Pulmonary artery endothelial cell (primary cell): Measurements from ENCODE around the gene KLHL13. TPM values are rescaled to one million over a fixed set of nuclear protein-coding genes. Genes with fewer than 3 reads are reported as not detected.
"Not testable (repeated sequence)": the region's sequence is repeated elsewhere in the genome, so short reads cannot be mapped to it uniquely, and the experiment has no call there.

Experiments used
- DNase-seq: peaks from one replicate; pipeline ENCODE4 v3.0.0-alpha.2; 2011; ENCODE audit warnings: low read depth, low spot score
- total RNA-seq: library from RNA; depleted of rRNA; stranded (reverse); fragments of >200 nt; gene quantifications from 2 replicates; pipeline ENCODE4 v1.2.3, GENCODE V29; 2014

Gene KLHL13
- total RNA-seq, 1 donor from 2014 or later: 14.3 TPM

DNA sequence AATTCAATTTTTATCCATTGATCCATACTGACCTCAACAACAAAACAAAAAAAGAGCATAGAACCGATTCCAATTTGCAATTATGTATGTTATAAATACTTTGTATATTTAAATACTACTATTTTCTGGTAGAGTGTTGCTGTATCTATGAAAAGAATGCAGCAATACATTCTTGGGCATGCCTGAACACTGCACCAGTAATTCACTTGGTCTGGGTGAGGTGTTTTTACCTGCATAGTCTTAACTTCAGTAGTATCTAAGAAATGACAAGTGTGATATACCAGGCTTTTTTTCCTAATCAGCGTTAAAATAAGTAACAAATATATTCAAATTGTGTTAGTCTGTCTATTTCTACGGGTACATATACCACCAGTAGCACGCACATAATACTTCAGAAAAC is 120.2 kb downstream of the KLHL13 start:
- DNase-seq: no peak

DNA sequence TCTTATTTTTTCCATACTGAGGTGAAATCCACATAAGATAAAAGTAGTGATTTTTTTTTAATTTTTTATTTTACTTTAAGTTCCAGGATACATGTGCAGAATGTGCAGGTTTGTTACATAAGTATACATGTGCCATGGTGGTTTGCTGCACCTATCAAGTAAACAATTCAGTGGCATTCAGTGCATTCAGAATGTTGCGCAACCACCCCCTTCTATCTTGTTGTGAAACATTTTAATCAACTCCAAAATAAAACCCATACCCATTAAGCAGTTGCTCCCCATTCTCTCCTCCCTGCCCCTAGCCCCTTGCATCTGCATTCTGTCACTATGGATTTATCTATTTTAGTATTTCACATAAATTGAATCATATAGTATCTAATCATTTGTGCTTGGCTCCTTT is 121.2 kb downstream of the KLHL13 start:
- DNase-seq: no peak

DNA sequence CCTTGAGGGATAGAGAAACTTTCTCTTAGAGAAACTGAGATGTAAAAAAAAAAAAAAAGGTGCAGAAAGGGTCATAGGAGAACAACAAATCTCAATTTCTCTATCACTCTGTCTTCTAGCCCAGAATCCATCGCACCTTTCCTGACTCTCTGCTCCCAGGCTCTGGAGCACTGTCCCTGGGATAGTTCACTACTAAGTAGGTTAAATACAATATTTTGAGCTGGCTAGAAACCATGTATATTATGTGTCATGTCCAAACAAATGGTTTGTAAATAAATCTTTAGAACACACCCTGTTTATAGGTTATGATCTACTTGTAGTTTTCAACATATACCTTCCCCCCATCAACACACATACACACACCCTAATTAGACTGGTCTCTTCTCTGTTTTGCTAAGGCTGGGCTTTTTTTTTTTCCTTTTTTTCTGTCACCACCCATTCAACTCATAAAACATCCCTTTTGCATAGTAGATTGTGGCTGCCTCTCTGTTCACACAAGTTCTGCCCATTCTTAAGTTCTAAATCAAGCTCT is 124.4 kb downstream of the KLHL13 start:
- no peak for DNase-seq

DNA sequence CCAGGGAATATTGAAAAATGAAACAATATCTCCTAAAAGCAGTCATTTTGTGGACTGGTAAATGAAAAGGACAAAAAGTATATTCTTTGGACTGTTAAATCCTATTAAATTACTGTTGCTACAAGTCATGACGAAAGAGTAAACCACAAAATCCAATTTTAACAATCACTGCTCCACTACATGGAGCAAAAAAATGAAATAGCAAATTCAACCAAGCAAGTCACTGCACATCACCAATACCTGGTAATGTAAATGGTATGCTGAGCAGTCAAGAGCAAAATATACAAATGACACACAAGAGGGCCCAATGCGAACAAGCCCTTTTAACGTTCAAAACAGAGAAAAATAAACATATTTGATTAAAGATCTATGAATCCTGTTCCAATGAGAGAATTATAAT is 126.2 kb downstream of the KLHL13 start:
- DNase-seq: no peak

DNA sequence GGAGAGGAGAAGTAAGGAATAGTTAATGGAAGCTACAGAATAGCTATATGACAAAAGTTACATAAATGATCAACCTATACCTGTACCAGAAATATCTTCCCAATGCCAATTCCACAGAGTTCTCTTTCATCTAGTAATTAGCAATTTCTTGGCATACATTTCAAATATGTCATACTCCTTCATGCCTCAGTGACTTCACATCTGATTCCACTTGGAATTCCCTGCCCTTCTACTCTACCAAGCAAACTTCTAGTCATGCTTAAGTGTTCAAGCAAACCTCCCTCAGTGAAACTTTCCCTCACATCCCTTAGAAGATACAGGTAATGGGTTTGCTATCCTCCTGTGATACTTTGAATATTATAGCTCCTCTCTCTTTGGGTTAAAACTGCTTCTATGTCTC is 127.1 kb downstream of the KLHL13 start:
- no peak for DNase-seq

DNA sequence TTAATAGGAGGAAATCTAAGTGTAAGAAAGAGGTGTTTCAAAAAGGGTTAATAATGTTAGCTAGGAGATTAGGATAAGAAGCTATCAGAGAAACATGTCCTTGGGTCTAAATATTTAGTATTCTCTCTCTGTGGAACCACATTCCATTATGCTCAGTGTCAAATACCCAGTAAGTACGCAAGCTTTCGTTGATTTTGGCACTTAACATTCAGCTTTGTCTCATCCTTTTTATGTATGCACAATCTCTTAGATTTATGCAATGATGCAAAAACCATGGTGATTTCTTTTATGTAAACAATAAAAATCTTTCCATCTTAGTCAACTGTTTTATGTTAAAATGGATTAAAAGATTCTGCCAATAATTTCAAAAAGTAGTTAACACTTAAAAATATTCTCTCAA is 129.2 kb downstream of the KLHL13 start:
- no peak for DNase-seq

DNA sequence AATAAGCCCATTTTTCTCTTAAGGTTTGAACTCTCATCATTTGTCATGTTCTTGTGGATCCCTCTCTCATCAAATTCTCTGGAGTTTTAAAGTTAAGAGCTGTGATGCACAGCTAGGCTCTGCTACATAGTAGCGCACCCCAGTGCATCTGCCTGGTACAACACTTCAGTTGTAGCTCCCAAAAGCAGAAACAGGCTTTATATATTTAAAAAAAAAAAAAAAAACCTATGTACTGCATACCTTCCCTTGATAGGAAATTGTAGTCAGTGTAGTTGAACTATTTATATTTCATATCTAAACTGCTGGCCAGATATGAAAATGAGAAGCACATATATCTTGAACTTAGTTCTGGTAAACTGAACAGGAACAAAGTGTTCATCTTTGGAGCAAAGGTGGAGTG is 131.4 kb downstream of the KLHL13 start:
- no peak for DNase-seq

DNA sequence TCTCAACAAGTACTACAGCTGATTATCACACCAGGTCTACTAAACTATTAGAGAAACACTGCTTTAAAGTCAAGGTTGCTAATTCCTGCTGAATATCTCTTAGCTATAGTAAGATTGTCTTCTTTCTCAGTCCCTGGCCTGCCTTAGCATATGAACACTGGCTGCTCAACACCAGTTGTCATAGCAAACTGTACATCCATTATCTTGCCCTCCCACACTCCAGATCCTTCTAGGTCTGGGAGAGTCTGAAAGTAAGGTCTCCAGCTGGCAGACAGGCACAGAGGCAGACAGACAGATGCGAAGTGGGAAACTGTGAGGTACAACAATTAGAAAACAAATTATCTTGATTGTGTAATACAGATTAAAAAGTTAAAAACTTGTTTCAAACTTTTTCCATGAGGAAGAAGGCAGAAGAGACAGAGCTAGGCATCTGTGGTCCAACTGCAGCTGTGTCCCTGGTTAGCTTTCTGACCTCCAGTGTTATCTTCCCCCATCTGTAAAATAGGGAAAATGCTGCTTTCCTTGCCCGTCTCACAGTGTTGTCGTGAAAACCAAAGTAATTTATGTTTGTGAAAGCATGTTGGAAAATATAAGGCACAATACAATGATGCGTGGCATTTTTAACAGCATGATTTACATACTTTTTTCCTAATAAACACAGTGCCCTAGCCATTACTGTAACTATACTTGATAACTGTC is 133.8 kb downstream of the KLHL13 start:
- DNase-seq: no peak

DNA sequence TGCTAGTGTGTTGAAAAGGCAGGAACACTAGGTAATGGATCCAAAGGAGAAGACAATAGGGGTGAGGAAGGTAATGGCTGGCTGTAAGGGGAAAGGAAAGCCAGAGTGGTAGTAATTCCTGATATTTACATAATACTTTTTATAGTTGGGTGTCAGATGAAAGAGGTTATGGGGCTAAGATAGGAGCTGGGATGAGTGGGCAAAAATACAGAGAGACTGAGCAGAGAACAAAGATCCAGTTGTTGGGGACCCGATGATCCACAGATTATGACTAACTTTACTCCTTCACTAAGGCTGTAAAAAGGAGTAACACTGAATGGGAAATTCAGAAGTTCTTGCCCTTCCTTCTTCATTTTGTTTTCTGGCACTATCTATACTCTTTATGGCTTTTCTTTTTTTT is 138.2 kb downstream of the KLHL13 start:
- no peak for DNase-seq

DNA sequence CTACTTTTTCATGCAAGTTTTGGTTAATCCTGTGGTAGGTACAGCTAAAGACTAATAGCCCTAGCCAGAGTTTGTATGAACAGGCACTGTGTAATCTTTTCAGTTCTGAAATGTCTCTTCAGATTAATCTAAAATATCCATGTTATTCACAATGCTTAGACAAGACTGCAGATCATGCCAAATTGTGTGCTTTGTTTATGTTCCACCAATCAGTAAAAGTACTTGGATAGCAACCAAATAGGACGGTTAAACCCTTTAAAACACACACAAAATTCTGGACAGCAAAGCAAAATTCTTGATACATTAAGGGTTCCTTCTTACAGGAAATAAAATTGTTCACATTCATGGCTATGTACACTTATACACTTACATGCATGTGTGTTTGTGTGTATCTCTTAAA is 139.1 kb downstream of the KLHL13 start:
- DNase-seq: no peak

DNA sequence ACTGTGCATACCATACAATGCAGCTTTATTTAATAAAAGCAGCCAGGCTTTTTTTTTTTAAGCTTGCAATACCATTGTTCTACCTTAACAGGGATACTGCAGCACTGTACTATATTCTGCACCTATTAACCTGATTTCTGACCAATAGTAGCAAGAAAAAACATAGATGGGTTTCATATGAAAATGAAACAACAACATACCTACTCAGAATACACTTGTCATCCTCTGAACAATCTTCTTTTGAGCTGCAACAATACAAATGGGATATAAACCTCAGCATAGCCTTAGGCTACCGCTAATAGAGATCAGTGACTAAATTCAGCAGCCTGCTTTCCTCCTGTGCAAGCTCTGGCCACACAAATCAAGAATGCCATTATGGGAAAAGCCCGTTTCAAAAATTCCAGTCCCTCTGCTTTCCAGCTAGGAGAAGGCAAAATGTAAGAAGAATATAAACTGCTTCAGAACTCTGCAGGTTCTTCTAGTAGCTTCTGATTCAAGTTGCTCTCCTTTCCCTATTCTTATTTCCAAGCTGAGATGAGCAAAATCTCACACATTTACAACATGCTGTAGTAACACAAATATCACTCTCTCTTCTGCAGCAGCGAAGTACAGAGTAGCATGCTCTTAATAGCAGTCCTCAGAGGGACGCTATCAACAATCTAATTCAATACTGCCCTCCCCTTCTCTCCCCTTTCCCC is 143.4 kb downstream of the KLHL13 start:
- no peak for DNase-seq

DNA sequence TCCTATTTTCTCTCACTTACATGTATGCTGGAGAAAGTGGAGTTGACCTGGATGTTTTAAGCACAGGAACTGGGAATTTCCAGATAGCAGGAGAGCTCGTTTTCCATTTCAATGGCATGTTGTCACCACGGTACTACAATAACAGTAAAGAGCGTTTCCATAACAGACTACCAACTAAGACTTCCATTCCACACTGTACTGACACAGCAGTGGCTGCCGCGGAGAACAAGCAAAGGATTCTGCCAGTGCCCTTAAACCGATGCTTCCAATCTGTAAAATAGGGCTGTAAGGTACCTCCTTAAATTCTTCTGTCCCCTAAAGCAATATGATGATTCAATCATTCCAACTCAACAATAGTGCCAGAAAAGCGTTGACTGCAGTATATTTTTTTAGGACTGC is 143.9 kb downstream of the KLHL13 start:
- no peak for DNase-seq

DNA sequence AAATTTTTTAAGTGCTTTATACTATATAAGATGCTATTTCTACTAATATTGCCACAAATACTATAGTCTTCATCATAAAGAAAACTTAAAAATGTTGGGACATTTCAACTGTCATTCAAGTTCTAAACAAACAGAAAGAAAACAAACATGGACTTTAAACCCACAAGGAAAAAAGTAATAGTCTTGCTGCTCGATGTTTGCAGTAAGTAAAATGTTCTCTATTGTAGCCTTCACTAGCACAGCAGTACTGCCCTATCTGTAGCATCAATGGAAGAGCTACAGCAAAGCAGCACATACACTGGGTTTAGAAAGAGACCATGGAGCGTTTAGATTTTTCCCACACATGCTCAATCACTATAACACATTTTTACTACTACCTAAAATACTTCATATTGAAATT is 146.8 kb downstream of the KLHL13 start:
- no peak for DNase-seq

DNA sequence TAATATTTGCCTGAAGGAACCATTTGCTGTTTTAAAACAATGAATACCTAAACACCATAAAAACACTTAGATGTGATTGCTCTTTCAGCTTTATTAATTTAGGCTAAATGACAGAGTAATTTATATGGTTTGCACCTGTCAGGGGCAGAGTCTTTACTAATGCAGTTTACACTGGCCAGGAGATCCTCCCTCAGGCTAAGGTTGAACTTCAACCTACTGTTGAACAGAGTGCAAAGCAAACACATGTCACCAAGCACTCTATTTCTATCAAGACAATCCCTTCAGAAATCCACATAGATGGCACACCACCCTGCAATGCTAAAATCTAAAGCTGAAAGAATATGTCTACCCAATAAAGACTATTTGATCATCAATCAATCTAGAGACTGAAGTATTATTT is 147.3 kb downstream of the KLHL13 start:
- DNase-seq: no peak

DNA sequence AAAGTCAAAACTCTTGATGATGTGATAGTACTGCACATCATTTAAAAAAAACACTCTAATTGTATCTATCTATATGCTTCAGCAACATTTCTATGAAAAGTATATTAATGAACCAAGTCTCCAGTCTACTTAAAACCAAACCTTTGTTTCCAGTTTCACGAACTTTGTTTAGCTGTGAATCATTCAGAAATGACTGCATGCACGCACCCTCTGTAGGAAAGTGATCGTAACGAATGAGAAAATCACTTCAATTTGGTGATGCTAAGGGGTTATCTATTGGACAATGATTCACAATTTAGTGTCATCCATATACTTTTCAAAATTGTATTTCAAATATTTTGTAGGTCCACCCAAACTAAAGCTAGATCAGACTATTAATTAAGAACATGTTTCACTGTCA is 157.6 kb downstream of the KLHL13 start:
- no peak for DNase-seq

DNA sequence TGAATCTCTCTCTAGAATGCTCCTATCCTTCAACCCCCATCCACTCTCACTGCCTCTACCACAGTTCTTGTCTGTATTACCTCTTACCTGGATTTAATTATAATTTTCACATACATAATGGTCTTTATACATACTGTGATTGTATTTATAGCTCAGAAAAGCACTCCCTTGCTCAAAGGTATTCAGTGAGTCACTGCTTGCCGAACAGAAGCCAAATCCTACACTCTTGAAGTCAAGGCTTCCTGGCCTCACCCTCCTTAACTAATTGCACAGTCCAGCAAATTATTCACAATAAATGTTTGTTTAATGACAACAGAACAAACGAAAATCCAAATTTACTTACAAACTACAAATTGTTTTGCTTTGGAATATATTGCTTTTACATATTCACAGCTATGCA is 159.5 kb downstream of the KLHL13 start:
- DNase-seq: no peak

DNA sequence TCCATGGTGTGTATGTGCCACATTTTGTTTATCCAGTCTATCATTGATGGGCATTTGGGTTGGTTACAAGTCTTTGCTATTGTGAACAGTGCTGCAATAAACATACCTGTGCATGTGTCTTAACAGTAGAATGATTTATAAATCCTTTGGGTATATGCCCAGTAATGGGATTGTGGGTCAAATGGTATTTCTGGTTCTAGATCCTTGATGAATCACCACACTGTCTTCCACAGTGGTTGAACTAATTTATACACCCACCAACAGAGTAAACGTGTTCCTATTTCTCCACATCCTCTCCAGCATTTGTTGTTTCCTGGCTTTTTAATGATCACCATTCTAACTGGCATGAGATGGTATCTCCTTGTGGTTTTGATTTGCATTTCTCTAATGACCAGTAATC is 177.3 kb downstream of the KLHL13 start:
- DNase-seq: not testable (repeated sequence)

DNA sequence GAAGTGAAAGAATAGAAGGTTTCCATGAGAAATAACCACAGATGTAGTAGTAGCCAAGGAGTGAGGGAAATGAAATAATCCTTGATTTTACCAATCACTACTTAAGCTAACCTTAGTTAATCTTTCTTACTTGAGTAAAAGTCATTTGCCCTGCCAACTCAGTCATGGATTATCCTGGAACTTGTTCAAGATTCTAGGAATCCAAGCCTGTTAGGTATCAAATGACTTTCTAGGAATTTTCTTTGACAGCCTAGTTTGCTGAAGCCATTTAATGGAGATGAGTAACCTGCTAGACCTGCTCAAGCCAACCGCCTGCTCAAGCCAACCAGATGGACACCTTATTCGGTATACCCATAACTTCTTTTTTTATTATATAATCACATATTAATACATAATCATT is 180.5 kb downstream of the KLHL13 start:
- no peak for DNase-seq

DNA sequence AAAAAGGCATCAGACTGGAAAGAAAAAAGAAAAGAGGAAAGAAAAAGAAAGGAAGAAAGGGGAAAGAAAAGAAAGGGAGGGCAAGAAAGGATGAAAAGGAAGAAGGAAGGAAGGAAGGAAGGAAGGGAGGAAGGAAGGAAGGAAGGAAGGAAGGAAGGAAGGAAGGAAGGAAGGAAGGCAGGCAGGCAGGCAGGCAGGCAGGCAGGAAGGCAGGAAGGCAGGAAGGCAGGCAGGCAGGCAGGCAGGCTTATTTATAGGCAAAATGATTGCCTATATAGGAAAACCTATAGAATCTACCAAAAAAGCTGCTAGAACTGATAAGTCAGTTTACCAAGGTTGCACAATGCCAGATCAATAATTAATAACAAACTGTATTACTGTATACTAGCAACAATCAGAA is 186.5 kb downstream of the KLHL13 start:
- DNase-seq: not testable (repeated sequence)

DNA sequence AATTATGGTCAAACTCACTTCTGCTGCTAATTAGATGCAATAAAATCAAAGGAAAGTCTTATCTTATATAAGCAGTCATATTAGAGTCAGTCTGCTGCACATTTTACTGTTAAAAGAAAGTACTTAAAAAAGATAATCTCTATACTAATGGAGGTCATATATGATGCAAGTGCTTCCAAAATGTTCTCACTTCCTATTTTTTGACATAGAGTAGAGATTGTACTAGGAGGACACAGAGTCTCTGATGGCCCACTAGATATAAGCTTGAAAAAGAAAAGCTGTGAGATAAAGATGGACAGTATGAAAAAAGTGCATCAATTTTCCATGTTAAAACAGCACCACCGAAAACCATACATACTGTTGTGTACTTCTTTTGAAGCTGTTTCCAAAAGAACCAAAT is 196.9 kb downstream of the KLHL13 start:
- no peak for DNase-seq

DNA sequence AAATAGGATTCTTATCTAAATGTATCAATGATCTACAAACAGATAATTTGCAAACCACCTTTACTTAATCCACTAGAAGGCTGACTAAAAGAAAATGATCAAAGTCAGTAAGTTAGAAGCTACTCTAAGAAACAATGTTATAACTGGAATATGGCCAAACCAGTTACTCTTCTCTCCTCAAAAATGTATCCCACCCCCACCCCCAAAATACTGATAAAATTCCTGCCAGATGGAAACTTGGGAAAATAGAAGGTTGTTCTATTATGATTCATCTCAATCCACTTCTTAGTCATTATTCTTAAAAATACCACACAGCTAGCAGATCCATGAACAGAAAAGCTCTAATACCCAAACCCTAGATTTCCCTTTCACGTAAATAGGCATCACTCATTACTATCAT is 206.4 kb downstream of the KLHL13 start:
- DNase-seq: no peak

DNA sequence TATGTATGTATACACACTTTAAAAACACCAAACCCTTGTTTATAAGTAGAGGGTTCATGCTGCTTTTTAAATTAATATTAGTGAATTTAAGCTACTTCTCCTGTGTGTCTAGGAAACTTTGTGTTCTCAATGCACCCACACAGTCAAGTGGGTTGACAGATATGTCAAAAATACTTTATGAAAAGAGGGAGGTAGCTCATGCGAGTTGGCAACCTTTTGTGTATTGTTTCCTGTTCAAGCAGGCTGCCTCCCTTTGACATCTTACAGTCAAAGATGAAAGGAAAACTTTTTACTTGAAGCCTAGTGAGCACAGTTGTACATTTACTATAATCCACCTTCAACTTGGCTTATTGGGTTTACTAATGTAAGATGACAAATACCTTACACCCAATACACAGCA is 218.4 kb downstream of the KLHL13 start:
- DNase-seq: no peak

DNA sequence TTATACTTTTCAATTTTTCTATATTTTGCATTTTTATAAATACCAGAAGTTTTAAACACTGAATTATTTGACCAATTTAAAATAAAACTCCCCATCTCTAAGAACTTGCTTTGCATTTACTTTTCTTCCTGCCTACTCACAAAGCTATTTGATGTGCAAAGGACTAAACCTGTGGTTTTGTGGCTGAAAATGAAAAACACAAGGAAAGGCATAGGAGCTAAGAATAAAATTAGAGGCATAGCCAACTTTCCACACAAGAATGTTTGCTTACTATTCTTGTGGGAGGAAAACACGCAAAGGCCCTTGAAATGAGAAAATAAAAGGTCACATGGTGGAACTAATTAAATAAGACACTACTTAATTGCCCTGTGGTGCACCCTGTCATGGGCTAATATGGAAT is 221.2 kb downstream of the KLHL13 start:
- no peak for DNase-seq
